Measurements from ENCODE around the gene F10.

The F10 gene

DNA sequence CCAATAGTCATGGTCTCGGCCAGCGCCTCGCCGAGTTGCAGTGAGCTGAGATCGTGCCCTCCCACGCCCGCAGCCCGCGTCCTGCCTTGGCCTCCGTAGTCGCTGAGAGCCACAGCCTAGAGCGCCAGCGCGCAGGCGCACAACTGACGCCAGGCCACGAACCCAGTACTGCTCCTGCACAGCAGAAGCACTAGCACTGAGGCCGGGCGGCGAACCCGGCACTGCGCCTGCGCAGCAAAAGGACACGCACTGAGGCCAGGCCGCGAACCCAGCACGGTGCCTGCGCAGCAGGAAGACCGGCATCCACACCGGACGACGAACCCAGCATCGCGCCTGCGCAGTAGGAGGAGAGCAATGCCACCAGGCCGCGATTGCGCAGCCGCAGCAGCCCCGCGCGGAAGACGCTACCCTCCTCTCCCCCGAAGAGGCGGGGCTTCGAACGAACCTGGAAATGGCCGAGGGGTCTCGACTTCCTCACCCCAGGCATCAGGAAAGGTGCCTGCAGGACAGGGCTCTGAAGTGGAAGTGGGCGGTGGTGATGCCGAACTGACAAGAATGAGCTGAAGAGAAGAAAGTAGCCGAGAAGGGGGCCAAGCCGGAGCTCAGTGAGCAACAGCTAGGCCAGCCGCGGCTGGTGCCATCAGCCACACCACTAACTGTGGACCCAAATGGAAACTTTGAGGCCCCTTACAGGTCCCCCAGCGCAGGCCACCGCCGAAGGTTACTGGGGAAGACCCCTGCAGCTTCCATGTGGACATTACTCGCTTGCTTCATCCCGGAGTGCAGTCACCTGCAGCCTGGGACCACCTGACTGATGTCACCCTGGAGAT, 7.5 kb downstream of the F10 start:
- DNase-seq (ENCODE audit: low read depth in 1 of 2, low spot score in 1 of 2), result no peak

DNA sequence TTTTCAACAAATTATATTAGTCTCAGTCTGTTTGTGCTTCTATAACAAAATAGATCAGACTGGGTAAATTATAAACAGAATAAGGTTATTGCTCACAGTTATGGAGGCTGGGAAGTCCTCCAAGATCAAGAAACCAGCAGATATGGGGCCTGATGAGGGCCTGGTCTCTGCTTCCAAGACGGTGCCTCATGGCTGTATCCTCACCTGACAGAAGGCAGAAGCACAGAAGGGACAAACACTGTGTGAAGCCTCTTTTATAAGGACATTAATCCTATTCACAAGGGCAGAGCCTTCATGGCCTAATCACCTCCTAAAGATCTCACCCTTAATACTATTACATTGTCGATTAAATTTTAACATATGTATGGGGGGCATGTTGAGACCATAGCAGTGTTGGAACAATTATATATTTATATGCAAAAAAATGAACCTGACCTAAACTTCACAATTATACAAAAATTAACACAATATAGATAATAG, 12.7 kb downstream of the F10 start:
- no peak for DNase-seq (ENCODE audit: low read depth in 1 of 2, low spot score in 1 of 2)

DNA sequence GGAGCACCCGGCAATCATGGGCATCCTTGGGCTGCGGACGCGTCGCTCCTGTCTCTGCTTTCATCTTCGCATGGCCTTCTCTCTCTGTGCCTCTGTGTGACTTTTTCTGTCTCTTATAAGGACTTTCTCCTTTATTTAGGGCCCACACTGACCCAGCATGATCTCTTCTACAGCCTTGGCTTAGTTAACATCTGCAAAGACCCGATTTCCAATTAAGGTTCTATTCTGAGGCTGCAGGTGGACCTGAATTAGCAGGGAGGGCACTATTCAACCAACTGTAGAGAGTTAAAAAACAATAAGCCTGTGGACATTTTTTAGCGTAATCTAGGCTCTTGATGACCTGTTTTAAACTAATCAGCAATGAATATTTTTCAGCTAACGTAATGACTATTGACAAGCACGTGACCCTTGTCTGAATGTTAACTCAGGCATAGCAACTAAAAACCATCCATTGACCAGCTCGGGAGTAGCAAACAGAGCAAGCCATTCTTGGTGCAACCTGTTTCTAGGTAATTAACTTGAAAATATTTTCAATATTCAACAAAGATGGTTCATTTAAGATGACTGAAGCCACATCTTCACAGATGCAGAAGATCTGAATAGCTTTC, 15.2 kb downstream of the F10 start:
- no peak for DNase-seq (ENCODE audit: low read depth in 1 of 2, low spot score in 1 of 2)

DNA sequence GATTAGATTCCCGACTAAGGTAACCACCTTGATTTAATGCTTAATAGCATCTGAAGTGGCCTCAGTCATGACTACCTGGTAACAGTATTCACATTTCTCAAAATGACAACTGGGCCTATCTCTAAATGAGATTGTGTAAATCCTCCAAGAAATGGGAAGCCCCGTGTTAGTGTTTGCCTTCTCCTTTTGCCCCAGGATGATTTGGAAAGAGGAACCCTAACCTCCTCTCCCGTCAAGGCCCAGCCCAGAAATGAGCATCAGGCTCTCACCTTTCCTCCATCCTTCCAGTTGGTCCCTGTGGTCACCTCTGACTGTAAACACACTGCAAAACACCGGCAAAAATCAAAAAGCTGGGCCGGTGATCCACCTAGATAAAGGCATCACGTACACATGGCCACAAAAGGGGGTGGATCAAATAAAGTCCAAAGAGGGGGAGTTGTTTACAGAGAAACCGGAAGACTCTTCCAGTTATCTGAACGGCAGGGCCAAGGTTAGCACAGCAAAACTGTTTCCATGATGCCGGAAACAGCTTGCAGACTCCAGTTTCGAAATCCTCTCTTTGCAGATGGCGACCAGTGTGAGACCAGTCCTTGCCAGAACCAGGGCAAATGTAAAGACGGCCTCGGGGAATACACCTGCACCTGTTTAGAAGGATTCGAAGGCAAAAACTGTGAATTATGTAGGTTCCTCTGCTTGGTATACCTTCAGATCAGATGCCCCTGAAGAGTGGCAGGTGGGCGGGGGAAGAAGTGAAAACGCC, 16.4 kb downstream of the F10 start:
- no peak for DNase-seq (ENCODE audit: low read depth in 1 of 2, low spot score in 1 of 2)

DNA sequence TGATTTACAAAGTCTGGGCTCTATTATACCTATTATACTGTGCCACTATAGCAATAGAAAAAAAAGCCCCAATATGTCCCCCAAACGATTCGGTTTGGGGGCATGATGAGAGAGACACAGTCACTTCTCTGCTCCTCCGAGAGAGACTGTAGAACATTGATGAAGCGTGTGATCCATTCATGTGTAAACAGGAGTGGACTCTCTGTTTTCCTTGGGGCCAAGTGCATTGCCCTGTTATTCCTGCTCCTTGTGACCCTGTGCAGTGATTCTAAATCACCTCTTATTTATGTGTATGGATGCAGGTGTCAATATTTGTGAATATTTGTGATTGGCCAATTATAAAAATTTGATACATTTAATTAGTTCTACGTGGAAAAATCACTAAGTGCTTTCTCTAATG, 17.0 kb downstream of the F10 start:
- no peak for DNase-seq (ENCODE audit: low read depth in 1 of 2, low spot score in 1 of 2)

DNA sequence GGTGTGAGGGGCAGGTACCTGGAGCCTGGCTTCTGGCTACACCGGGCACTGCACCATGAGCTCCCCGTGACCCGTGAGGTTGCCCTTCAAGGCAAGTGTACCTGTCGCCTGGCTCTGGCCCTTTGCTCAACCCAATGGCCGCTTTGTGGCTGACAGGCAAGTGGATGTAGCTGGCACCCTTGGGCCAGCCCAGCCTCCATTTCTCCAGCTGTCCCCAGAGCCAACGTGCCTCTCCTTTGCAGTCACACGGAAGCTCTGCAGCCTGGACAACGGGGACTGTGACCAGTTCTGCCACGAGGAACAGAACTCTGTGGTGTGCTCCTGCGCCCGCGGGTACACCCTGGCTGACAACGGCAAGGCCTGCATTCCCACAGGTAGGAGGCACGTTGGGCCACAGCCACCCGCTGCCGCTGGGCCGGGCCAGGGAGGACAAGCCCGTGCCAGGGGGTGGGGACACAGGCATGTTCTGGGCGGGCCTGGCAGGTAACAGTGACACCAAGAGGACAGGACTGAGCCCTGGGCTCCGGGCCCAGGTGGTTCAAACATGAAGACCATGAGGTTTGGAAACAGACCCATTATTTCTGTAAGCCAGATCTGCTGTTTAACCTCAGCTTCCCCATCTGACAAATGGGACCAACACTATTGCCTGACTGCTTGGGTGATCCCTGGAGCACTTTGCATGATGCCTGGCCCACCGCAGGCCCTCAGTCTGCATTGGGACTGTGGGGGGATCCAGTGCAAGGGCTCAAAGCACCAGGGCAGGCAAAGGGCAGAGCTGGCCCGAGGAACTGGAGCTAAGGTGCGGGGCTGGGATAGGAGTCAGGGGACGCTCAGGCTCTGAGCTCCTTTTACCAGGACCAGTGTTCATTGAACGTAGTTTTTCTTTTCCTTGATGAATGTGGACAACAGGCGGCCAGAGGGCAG, 18.3 kb downstream of the F10 start:
- DNase-seq (ENCODE audit: low read depth in 1 of 2, low spot score in 1 of 2), result no peak

DNA sequence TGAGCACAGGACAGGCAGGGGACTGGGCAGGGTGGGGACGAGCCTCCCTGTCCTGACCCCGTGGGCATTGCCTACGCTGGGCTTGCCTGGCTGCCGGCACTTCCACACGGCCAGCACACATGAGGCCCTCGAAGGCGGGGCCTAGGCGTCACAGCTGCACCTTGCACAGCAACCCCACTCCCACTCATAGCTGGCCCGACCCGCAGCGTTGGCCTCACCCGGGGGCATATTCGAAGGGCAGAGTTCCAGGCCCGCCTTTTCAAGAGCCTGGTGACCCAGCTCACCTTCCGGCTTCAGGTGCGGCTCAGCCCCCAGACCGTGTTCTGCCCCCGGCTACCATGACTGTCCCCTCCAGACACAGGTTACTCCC, 19.0 kb downstream of the F10 start:
- DNase-seq (ENCODE audit: low read depth in 1 of 2, low spot score in 1 of 2), result no peak

DNA sequence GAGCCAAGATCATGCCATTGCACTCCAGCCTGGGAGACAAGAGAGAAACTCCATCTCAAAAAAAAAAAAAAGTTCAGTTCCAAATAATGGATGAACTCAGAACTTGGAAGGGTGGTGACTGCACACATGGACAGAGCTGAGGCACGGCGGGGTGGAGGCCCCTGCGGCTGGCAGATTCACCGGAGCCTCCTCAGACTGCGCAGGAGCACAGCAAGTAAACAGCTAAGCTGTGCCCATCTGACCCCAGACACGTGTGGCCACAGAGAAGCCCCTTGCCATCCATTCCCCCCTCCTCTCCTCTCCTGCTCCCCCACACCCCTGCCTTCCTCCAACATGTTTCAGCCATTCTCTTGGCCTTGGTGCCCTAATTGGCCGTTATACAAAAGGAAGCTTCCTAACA, 20.3 kb downstream of the F10 start:
- no peak for DNase-seq (ENCODE audit: low read depth in 1 of 2, low spot score in 1 of 2)

DNA sequence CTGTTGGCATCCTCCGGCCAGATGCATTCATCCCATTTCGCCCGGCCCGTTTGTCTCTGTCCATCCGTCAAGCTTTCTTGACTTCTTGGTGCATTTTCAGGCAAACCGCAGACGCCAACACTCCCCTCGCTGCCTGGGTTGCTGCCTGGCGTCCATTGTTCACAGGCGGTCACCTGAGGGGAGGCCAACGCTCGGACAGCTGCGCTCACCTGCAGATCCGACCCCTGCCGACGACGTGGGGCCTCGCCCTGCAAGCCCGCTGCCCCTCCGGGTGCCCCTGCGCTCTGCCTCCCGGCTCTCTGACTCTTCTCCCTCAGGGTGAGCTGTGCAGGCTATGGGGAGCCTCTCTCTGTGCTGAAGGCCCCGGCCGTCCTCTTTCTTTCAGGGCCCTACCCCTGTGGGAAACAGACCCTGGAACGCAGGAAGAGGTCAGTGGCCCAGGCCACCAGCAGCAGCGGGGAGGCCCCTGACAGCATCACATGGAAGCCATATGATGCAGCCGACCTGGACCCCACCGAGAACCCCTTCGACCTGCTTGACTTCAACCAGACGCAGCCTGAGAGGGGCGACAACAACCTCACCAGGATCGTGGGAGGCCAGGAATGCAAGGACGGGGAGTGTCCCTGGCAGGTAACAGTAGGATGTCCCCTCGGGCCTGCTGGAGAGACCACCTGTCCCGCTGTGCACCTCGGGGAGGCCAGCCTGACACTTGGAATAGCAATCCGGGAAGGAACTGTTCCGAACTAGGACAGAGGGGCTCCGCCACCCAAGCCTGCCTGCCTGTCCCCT, 21.1 kb downstream of the F10 start:
- DNase-seq (ENCODE audit: low read depth in 1 of 2, low spot score in 1 of 2), result no peak

DNA sequence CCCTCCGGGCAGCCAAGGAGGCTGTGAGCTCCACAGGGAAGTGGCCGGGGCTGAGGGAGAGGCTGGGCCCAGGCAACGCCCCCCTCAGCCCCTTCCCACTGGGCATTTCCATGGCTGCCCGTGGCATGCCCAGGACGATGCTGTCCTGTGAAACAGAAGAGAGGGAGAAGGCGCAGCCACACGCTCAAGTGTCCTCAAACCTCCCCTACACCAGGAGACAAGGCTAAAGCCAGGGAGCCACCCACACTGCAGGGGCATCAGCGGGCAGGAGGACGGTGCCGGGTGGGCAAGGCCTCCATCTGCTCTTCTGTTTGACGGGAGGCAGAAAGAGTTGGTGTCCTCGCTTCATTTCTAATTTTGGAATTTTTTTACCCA, 21.6 kb downstream of the F10 start:
- DNase-seq (ENCODE audit: low read depth in 1 of 2, low spot score in 1 of 2), result no peak

DNA sequence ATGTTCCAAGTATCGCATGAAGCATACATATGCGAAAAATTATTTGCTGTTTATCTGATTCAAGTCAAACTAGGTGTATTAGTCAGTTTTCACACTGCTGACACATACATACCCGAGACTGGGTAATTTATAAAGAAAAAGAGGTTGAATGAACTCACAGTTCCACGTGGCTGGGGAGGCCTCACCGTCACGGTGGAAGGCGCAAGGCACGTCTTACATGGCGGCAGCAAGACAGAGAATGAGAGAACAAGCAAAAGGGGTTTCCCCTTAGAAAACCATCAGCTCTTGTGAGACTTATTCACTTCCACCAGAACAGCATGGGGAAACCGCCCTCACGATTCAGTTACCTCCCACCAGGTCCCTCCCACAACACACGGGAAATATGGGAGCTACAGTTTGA, 22.9 kb downstream of the F10 start:
- no peak for DNase-seq (ENCODE audit: low read depth in 1 of 2, low spot score in 1 of 2)

DNA sequence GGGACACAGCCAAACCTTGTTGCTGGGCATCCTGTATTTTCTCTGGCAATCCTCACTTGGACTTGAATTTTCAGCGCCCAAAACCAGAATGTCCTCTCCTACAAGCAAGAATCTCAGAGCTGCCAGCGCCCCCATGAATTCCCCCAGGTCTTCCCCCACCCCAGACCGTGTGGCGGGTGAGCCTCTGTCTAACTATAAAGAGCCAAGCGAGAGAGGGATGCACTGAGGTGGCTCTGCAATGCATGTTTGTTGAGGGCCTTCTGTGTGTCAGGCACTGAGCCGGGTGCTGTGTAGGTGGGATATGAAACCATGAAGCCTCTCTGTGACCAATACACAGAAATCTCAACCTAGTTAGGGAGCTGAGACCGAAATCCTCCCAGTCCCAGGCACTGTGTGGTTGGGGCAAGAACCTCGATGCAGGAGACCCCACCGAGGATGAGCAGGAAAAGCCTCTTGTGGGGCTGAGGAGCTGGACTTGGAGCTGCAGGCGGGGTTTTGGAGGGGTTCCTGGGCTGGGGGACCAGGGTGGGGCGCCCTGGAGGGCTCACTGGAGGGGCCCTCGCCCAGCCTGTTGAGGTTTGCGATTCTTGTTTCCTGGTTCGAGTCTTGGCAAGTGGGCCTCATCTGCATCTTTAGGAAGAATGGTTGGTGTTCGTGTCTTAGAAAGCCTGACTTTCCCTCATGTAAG, 23.5 kb downstream of the F10 start:
- DNase-seq (ENCODE audit: low read depth in 1 of 2, low spot score in 1 of 2), result no peak

DNA sequence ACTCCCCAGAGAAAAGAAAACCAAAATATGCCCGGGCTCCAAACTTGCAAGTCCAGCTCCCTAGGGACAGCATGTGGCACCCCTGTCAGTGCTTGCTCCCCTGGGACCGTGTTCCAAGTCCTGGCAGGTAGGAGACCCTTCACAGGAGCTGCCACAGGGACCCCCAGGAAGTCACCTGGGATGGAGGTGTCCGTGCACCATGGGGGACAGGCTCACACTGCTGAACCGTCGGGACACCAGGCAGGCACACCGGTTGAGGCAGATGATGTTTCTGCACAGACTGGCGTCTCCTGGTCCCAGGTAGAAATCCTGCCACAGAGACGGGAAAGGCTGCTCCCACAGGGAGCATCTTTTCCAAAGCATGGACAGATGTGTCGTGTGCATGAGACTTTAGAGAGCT, 24.2 kb downstream of the F10 start:
- DNase-seq (ENCODE audit: low read depth in 1 of 2, low spot score in 1 of 2), result no peak

DNA sequence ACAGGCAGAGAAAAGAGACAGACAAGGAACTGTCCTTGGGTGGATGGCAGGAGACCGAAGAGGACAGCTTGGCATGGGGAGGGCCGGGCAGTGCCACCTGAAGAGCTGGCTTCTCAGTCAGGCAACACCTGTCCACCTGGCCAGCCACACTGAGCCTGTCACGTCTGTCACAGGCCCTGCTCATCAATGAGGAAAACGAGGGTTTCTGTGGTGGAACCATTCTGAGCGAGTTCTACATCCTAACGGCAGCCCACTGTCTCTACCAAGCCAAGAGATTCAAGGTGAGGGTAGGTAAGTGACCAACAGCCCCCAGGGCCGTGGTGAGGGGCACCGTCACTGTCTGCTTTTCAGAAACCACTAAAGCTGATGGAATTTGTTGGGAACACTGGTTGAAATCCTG, 24.6 kb downstream of the F10 start:
- DNase-seq (ENCODE audit: low read depth in 1 of 2, low spot score in 1 of 2), result no peak

DNA sequence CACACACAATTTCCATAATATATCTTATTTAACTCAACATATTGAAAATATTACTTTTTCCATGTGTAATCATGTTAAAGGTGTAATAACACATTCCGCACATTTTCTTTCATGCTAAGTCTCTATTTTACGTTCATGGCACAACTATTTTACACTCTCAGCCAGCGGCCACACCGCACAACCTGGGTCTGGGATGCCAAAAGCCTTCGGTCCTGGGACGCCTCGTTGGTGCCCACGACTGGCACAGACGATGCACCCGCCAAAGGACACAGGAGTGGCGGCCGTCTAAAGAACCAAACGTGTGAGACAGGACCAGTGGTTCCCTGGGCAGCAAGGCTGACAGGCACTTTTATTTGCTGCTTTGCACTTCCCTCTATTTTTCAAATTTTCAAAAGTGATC, 25.8 kb downstream of the F10 start:
- DNase-seq (ENCODE audit: low read depth in 1 of 2, low spot score in 1 of 2), result no peak

DNA sequence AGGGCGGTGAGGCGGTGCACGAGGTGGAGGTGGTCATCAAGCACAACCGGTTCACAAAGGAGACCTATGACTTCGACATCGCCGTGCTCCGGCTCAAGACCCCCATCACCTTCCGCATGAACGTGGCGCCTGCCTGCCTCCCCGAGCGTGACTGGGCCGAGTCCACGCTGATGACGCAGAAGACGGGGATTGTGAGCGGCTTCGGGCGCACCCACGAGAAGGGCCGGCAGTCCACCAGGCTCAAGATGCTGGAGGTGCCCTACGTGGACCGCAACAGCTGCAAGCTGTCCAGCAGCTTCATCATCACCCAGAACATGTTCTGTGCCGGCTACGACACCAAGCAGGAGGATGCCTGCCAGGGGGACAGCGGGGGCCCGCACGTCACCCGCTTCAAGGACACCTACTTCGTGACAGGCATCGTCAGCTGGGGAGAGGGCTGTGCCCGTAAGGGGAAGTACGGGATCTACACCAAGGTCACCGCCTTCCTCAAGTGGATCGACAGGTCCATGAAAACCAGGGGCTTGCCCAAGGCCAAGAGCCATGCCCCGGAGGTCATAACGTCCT, 26.4 kb downstream of the F10 start:
- DNase-seq (ENCODE audit: low read depth in 1 of 2, low spot score in 1 of 2), result no peak

DNA sequence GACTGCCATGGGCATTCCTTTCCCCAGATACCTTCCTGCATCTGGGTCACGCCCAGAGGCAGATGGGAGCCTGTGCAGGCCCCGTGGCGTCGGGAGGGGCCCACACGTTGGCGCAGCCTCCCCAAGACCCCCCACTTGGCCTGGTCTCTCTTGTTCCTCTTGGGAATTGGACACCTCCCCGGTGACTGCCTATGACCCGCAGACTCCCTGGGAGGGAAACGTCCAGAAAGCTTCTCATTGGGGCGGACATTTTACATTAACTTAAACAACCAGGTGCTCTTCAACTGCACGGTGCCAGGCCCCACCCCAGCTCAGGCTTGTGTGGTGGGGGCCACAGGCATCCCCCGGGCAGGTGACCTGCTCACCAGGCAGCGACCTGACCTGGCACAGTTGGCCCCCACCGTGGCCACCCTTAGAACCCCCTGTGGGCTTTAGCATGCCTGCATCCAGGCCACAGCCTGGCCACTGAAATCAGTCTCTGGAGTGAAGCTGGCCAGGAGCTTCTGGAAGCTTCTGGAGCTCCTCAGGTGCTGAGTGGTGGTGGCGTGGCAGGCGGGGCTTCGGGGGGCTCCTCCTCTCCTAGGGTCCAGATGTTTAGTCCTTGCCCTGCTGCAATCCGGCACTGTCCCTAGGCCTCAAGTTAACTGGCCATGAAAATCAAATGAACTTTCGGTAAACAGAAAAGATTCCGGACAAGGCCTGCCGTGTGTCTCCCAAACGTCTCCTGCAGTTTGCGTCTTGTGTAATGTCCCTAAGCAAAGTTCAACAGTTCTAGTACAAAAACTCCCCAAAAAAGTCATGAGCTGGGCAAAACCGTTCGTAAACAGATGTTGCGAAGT, 27.3 kb downstream of the F10 start:
- DNase-seq (ENCODE audit: low read depth in 1 of 2, low spot score in 1 of 2), result no peak

DNA sequence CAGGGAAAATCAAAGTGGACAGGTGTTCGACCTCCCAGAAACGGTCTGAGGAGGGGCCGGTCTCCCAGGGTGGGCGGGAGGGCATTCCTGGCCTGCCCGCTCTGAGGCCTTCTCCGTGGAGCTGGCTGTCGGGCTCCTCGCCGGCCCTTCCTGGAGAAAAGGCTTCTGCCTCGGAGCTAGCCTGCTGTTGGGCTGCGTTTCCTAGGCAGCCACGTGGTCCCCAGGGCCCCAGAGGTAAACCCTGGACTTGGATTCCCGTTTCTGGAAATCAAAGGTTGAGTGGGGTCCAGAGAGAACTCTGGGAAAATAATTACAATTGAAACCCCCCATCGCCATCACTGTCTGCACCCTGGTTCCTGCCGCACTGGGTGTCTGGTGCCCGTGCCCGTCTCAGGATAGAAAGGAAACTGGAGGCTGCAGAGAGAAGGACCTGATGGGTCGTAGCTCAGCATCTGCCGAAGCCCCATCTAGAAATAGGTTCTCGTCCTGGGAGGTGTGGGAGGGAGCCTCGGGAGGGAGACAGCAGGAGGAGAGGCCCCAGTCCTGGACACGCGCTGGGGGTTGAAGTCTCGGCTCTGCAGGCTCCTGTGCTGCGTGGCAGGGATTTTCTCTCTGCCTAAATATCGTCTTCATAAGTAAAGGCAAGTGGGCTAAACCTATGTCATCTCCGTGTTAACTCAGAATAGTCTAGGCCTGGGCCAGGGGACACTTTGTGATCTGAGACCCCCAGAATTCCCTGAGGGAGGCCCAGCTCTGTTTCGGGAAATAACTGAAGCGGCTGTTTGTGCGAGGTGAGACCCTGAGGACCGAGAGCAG, 28.2 kb downstream of the F10 start:
- no peak for DNase-seq (ENCODE audit: low read depth in 1 of 2, low spot score in 1 of 2)
